ENCODE measurements around the gene ATXN10. TPM values are rescaled to one million over a fixed set of nuclear protein-coding genes. Genes with fewer than 3 reads are reported as not detected.

Gene ATXN10
- total and polyA plus RNA-seq, 2 of the 13 experiments (the other 11 are each of a cell fraction or from before 2014, with no cell fraction given): 60.1 to 194 TPM

GRCh38 chr22:45762545-45763235, 91.1 kb downstream of the ATXN10 start (continued):
- TF ChIP-seq ZNF281 (CRISPR knock-in tag; IDR thresholded peaks at IDR 0.05; ENCODE audit: borderline replicate concordance) (no peak), NFATC3 (CRISPR knock-in tag; IDR thresholded peaks at IDR 0.05) (no peak), ATF2 (CRISPR knock-in tag; IDR thresholded peaks at IDR 0.05) (no peak), ZNF274 (CRISPR knock-in tag; IDR thresholded peaks at IDR 0.05) (no peak), REL (CRISPR knock-in tag; conservative IDR thresholded peaks at IDR 0.05) (no peak), ZMAT5 (CRISPR knock-in tag; IDR thresholded peaks at IDR 0.05; ENCODE audit: borderline replicate concordance, low read depth) (no peak), SMAD1 (CRISPR knock-in tag; IDR thresholded peaks at IDR 0.05; ENCODE audit: borderline replicate concordance, low read depth) (no peak), ATM (IDR thresholded peaks at IDR 0.05; ENCODE audit: borderline replicate concordance) (no peak), MLX (CRISPR knock-in tag; IDR thresholded peaks at IDR 0.05) (no peak), ZNF44 (CRISPR knock-in tag; IDR thresholded peaks at IDR 0.05) (no peak)

Data from HepG2 (cell line).